ENCODE measurements around the gene PCDH10.

GRCh38 chr4:133143775-133144430 is 5.2 kb upstream of the PCDH10 start:
- TF ChIP-seq POLR2AphosphoS5 (IDR thresholded peaks at IDR 0.05; ENCODE audit: low read depth, low read length): no peak
- TF ChIP-seq POLR2A (IDR thresholded peaks at IDR 0.05; ENCODE audit: low read depth, low read length): no peak
- TF ChIP-seq TAF1 (IDR thresholded peaks at IDR 0.05; ENCODE audit: borderline replicate concordance, low read depth, low read length): no peak
